IMR-90 (cell line): Measurements from ENCODE around the gene TLCD2.

Experiments used
- BHLHE40 ChIP-seq: fragments of 150-350 bp; IDR thresholded peaks from 2 replicates; pipeline ENCODE4 v1.6.1; 2016; ENCODE audit warnings: mild to moderate bottlenecking, low read depth, low read length
- CEBPB ChIP-seq: IDR thresholded peaks from 2 replicates; pipeline ENCODE4 v1.6.1; 2012; ENCODE audit warnings: low read depth, low read length, improper control_type of control experiment
- CTCF ChIP-seq: conservative IDR thresholded peaks from 2 replicates; pipeline ENCODE4 v1.5.1; 2012; ENCODE audit warnings: mild to moderate bottlenecking, low read depth, low read length, improper control_type of control experiment
- MAZ ChIP-seq: IDR thresholded peaks from 2 replicates; pipeline ENCODE4 v1.6.1; 2012; ENCODE audit warnings: low read depth, mild to moderate bottlenecking, low read length, improper control_type of control experiment, moderate library complexity, borderline replicate concordance
- MXI1 ChIP-seq: IDR thresholded peaks from 2 replicates; pipeline ENCODE4 v1.6.1; 2012; ENCODE audit warnings: low read depth, mild to moderate bottlenecking, low read length, moderate library complexity, borderline replicate concordance
- POLR2A ChIP-seq: IDR thresholded peaks from 2 replicates; pipeline ENCODE4 v1.6.1; 2012; ENCODE audit warnings: mild to moderate bottlenecking, low read depth, low read length

GRCh38 chr17:1727258-1727789 lies 17.1 kb upstream of the TLCD2 start:
- TF ChIP-seq BHLHE40 (no peak), POLR2A (no peak), CTCF (no peak), CEBPB (no peak), MXI1 (no peak), MAZ (no peak)
